Smooth muscle cell (in vitro differentiated cells): ENCODE results near the gene METTL18. TPM values are rescaled to one million over a fixed set of nuclear protein-coding genes. Genes with fewer than 3 reads are reported as not detected.
"Not testable (repeated sequence)": the region's sequence is repeated elsewhere in the genome, so short reads cannot be mapped to it uniquely, and the experiment has no call there.

Source experiments
- DNase-seq: peaks from one replicate; lab custom pipeline; 2025; ENCODE audit not compliant: unreplicated experiment; lab: John Stamatoyannopoulos, UW
- H2AFZ ChIP-seq: fragments of 200-600 bp; sonication (generic); 2 replicates; pipeline ENCODE4 v1.6.0; 2016; ENCODE audit warnings: antibody characterized with exemption, low read depth, mild to moderate bottlenecking
- H3F3A ChIP-seq: fragments of 200-600 bp; sonication (generic); 2 replicates; pipeline ENCODE4 v1.6.0; 2017; ENCODE audit warnings: antibody characterized with exemption, low read depth
- H3K27ac ChIP-seq: fragments of 200-600 bp; sonication (generic); 2 replicates; pipeline ENCODE4 v1.5.1; 2016; ENCODE audit warnings: low read depth, mild to moderate bottlenecking
- H3K27me3 ChIP-seq: fragments of 200-600 bp; sonication (generic); 2 replicates; pipeline ENCODE4 v1.6.1; 2016; ENCODE audit warnings: low read depth, mild to moderate bottlenecking
- H3K36me3 ChIP-seq: fragments of 200-600 bp; sonication (generic); 2 replicates; pipeline ENCODE4 v1.5.1; 2016; ENCODE audit warnings: low read depth
- H3K4me1 ChIP-seq: fragments of 200-600 bp; sonication (generic); 2 replicates; pipeline ENCODE4 v1.5.1; 2016; ENCODE audit warnings: low read depth
- H3K4me2 ChIP-seq: fragments of 200-600 bp; sonication (generic); 2 replicates; pipeline ENCODE4 v1.6.0; 2016; ENCODE audit warnings: mild to moderate bottlenecking
- H3K4me3 ChIP-seq: fragments of 200-600 bp; sonication (generic); 2 replicates; pipeline ENCODE4 v1.5.1; 2016; ENCODE audit warnings: mild to moderate bottlenecking
- H3K79me2 ChIP-seq: fragments of 200-600 bp; sonication (generic); 2 replicates; pipeline ENCODE4 v1.6.0; 2016; ENCODE audit warnings: low read depth, mild to moderate bottlenecking
- H3K9ac ChIP-seq: fragments of 200-600 bp; sonication (generic); 2 replicates; pipeline ENCODE4 v1.6.0; 2016; ENCODE audit warnings: low read depth
- H3K9me3 ChIP-seq: fragments of 200-600 bp; sonication (generic); replicated peaks from 2 replicates; pipeline ENCODE4 v1.5.1; 2016; ENCODE audit warnings: low read depth
- H4K20me1 ChIP-seq: fragments of 200-600 bp; sonication (generic); 2 replicates; pipeline ENCODE4 v1.6.0; 2016; ENCODE audit warnings: low read depth
- WGBS: methylation state at CpG from one replicate; pipeline ENCODE4 v1.1.7; 2016; ENCODE audit warnings: low lambda C conversion rate; 5-methylcytosine and 5-hydroxymethylcytosine counted together
- polyA plus RNA-seq: library from polyadenylated mRNA; unstranded; fragments of >200 nt; fragmentation: Nextera tagmentation; extraction: Ambion mirVana; gene quantifications from 2 replicates; pipeline ENCODE4 v1.2.1, GENCODE V29; 2016
- total RNA-seq: library from RNA; depleted of rRNA; stranded (reverse); fragments of >200 nt; gene quantifications from 2 replicates; pipeline ENCODE4 v1.2.3, GENCODE V29; 2014
- TF ChIP-seq, protein P1 (sequence below): fragments of 200-600 bp; sonication (generic); IDR thresholded peaks from 2 replicates; pipeline ENCODE4 v1.5.1; 2017; ENCODE audit warnings: borderline replicate concordance, mild to moderate bottlenecking, antibody characterized with exemption; ENCODE audit not compliant: insufficient read depth, poor library complexity, severe bottlenecking

METTL18 gene
- total and polyA plus RNA-seq, 2 experiments from 2014 or later = 5.2 to 6.1 TPM

- WGBS = 92% methylated on average over 2 of the region's 2 CpGs
- no peaks in the 10 kb centered on the region for H4K20me1 ChIP-seq
These were observed 17.4 kb upstream of the METTL18 start for GRCh38 chr1:169812131-169812530.

DNA sequence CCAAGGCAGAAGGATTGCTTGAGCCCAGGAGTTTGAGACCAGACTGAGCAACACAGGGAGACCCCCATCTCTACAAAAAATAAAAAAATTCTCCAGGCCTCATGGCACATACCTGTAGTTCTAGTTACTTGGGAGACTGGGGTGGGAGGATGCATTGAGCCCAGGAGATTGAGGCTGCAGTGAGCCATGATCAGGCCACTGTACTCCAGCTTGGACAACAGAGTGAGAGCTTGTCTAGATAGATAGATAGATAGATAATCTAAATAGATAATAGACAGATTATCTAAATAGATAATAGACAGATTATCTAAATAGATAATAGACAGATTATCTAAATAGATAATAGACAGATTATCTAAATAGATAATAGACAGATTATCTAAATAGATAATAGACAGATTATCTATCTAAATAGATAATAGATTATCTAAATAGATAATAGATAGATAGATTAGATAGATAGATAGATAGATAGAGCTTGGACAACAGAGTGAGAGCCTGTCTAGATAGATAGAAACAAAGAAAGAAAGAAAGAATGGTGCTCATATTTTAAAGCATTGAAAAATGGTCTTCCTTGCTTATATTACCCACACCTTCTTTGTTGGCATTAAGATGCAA, 16.8 kb upstream of the METTL18 start:
- not testable (repeated sequence) for H3K36me3 ChIP-seq, H3K27me3 ChIP-seq, H3K27ac ChIP-seq

More at GRCh38 chr1:169812131-169812530, 17.4 kb upstream of the METTL18 start:
- Histone ChIP-seq H3K36me3 (no peaks in the 10 kb centered on the region), H3F3A (no peaks in the 10 kb centered on the region), H2AFZ (no peak overlapping the region), H3K27me3 (no peaks in the 10 kb centered on the region), H3K4me2 (no peak overlapping the region), H3K9ac (no peak overlapping the region), H3K9me3 (no peaks in the 10 kb centered on the region), H3K4me1 (no peaks in the 10 kb centered on the region), H3K79me2 (no peaks in the 10 kb centered on the region), H3K4me3 (no peak overlapping the region), H3K27ac (no peak overlapping the region)
- no peak for DNase-seq
- TF ChIP-seq, protein P1, sequence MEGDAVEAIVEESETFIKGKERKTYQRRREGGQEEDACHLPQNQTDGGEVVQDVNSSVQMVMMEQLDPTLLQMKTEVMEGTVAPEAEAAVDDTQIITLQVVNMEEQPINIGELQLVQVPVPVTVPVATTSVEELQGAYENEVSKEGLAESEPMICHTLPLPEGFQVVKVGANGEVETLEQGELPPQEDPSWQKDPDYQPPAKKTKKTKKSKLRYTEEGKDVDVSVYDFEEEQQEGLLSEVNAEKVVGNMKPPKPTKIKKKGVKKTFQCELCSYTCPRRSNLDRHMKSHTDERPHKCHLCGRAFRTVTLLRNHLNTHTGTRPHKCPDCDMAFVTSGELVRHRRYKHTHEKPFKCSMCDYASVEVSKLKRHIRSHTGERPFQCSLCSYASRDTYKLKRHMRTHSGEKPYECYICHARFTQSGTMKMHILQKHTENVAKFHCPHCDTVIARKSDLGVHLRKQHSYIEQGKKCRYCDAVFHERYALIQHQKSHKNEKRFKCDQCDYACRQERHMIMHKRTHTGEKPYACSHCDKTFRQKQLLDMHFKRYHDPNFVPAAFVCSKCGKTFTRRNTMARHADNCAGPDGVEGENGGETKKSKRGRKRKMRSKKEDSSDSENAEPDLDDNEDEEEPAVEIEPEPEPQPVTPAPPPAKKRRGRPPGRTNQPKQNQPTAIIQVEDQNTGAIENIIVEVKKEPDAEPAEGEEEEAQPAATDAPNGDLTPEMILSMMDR = no peak

DNA sequence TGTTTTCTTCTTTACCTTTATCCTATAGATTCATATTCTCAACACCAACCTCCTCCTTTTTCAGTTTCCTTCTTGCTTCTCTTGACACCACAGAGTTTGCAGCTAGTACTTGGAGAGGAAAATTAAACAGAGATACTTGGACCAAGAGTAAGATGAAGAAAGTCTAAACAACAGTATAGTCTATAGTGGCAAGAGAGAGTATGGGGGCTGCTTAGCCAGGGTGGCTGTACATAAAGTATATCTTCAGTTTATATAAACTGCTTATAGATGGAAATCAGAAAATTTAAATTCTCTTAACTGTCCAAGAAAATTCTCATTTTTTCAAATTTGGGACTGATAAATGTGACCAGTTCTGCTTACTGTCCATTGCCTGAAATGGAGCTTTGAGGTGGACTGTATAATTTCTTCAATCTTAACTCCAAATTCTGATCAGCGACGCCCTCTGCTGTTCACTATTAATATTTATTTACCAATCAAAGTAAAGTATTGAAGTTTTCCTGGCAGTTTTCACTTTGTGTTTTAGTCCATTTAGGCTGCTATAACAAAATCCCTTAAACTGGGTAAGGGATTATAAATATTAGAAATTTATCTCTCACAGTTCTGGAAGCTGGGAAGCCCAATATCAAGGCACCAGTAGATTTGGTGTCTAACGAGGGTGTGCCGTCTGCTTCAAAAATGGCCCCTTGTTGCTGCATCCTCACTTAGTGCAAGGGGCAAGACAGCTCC, 14.8 kb upstream of the METTL18 start:
- Histone ChIP-seq H3K4me1 (no peaks in the 10 kb centered on the region), H3K4me3 (no peak overlapping the region), H3F3A (no peaks in the 10 kb centered on the region), H3K9ac (no peak overlapping the region), H3K9me3 (no peaks in the 10 kb centered on the region), H3K4me2 (no peak overlapping the region), H3K79me2 (no peaks in the 10 kb centered on the region), H3K27ac (no peak overlapping the region), H3K27me3 (no peaks in the 10 kb centered on the region), H4K20me1 (no peaks in the 10 kb centered on the region), H2AFZ (no peak overlapping the region), H3K36me3 (no peaks in the 10 kb centered on the region)
- TF ChIP-seq, protein P1 = peak; percentile 66
- DNase-seq = no peak
- WGBS = 62% methylated on average over 4 of the region's 4 CpGs

More for the DNA sequence above, 16.8 kb upstream of the METTL18 start:
- not testable (repeated sequence) for H3K79me2 ChIP-seq, H3K4me2 ChIP-seq, H3K4me1 ChIP-seq, DNase-seq, H3K9ac ChIP-seq, H4K20me1 ChIP-seq, H3K4me3 ChIP-seq, H2AFZ ChIP-seq, H3F3A ChIP-seq, H3K9me3 ChIP-seq

DNA sequence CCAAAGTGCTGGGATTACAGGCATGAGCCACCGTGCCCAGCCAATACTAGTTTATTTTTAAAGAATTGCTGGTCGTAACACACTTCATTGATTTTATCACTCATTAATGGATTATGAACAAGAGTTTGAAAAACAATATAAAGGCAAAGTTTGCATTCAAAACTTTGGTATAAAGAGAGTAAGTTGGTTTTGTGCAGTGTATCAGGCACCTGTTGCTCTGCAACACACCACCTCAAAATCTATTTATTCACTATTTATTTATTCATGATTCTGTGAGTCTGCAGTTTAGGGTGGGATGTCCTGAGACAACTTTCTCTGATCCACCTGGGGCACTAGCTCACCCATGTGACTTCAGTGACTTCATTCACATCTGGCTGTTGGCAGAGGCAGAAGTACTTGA, 10.2 kb upstream of the METTL18 start:
- H3K4me3 ChIP-seq = no peak overlapping the region
- no peaks in the 10 kb centered on the region for H3K9me3 ChIP-seq
- H3F3A ChIP-seq = no peaks in the 10 kb centered on the region
- TF ChIP-seq, protein P1 = no peak
- H2AFZ ChIP-seq = no peak overlapping the region
- H3K36me3 ChIP-seq = peaks cover 15% of the 10 kb centered on the region
- no peak overlapping the region for H3K4me2 ChIP-seq
- no peak overlapping the region for H3K9ac ChIP-seq
- 98% methylated on average over 2 of the region's 2 CpGs for WGBS
- H3K4me1 ChIP-seq = no peaks in the 10 kb centered on the region
- no peak for DNase-seq
- H4K20me1 ChIP-seq = no peaks in the 10 kb centered on the region
- no peak overlapping the region for H3K27ac ChIP-seq
- peaks cover 10% of the 10 kb centered on the region for H3K79me2 ChIP-seq
- no peaks in the 10 kb centered on the region for H3K27me3 ChIP-seq
